OCI-LY7 (cell line): Measurements from ENCODE around the gene COPS3.

Source experiments
- EZH2phosphoT487 ChIP-seq: fragments of 200-600 bp; sonication (generic); IDR thresholded peaks from 2 replicates; pipeline ENCODE4 v1.6.1; 2018; ENCODE audit warnings: low read depth, borderline replicate concordance, mild to moderate bottlenecking, mixed run types, antibody characterized with exemption, low read length, moderate library complexity, mixed read lengths
- TF ChIP-seq, protein P1 (sequence below): fragments of 200-600 bp; sonication (generic); conservative IDR thresholded peaks from 2 replicates; pipeline ENCODE4 v1.5.1; 2014; ENCODE audit warnings: mild to moderate bottlenecking, antibody characterized with exemption, low read length, moderate library complexity, mixed read lengths

DNA sequence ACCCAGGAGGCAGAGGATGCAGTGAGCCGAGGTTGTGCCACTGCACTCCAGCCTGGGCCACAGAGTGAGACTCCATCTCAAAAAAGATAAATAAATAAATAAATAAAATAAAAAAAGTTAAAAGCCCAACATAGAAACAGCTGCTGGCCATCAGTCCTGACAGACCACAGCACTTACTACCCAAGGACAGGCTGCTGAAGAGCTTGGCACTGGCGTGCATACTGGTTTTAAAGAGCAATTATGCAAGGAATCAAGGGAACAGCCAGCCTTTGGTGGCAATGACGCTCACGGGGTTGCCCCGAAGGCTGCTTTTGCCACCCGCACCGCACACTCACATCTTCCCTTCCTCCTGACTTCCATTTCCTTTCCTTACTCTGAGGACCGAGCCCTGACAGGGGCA, 79.1 kb downstream of the COPS3 start:
- TF ChIP-seq, protein P1, sequence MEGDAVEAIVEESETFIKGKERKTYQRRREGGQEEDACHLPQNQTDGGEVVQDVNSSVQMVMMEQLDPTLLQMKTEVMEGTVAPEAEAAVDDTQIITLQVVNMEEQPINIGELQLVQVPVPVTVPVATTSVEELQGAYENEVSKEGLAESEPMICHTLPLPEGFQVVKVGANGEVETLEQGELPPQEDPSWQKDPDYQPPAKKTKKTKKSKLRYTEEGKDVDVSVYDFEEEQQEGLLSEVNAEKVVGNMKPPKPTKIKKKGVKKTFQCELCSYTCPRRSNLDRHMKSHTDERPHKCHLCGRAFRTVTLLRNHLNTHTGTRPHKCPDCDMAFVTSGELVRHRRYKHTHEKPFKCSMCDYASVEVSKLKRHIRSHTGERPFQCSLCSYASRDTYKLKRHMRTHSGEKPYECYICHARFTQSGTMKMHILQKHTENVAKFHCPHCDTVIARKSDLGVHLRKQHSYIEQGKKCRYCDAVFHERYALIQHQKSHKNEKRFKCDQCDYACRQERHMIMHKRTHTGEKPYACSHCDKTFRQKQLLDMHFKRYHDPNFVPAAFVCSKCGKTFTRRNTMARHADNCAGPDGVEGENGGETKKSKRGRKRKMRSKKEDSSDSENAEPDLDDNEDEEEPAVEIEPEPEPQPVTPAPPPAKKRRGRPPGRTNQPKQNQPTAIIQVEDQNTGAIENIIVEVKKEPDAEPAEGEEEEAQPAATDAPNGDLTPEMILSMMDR: no peak
- TF ChIP-seq EZH2phosphoT487: no peak
